ENCODE measurements around the gene CDK10.

The CDK10 gene

GRCh38 chr16:89716493-89716892 lies 30.0 kb downstream of the CDK10 start:
- in situ Hi-C loops (cut with HindIII; ENCODE audit: low sequenced_read_pairs) = no loop called here
- no peak overlapping the region for H3K4me3 ChIP-seq (ENCODE audit: low read depth, low read length)
- no peak for TF ChIP-seq CTCF (IDR thresholded peaks at IDR 0.05; ENCODE audit: low read depth, low read length)
- DNase-seq (ENCODE audit: low read depth, low spot score) = no peak

- H3K4me3 ChIP-seq (ENCODE audit: low read depth, low read length) = no peak overlapping the region
- no peak for TF ChIP-seq CTCF (IDR thresholded peaks at IDR 0.05; ENCODE audit: low read depth, low read length)
- DNase-seq (ENCODE audit: low read depth, low spot score) = no peak
- in situ Hi-C loops (cut with HindIII; ENCODE audit: low sequenced_read_pairs) = no loop called here
These were observed 30.6 kb downstream of the CDK10 start for GRCh38 chr16:89716916-89717687.

- in situ Hi-C loops (cut with HindIII; ENCODE audit: low sequenced_read_pairs) = no loop called here
- H3K4me3 ChIP-seq (ENCODE audit: low read depth, low read length) = no peak overlapping the region
- TF ChIP-seq CTCF (IDR thresholded peaks at IDR 0.05; ENCODE audit: low read depth, low read length) = no peak
- DNase-seq (ENCODE audit: low read depth, low spot score) = no peak
These were observed 31.4 kb downstream of the CDK10 start for GRCh38 chr16:89717688-89718505.

GRCh38 chr16:89720551-89720812 lies 34.0 kb downstream of the CDK10 start:
- peak overlapping the region; percentile 56 for H3K4me3 ChIP-seq (ENCODE audit: low read depth, low read length)
- in situ Hi-C loops (cut with HindIII; ENCODE audit: low sequenced_read_pairs) = no loop called here
- no peak for TF ChIP-seq CTCF (IDR thresholded peaks at IDR 0.05; ENCODE audit: low read depth, low read length)
- DNase-seq (ENCODE audit: low read depth, low spot score) = peak; percentile 22

- no peak for TF ChIP-seq CTCF (IDR thresholded peaks at IDR 0.05; ENCODE audit: low read depth, low read length)
- DNase-seq (ENCODE audit: low read depth, low spot score) = peak; percentile 78
- H3K4me3 ChIP-seq (ENCODE audit: low read depth, low read length) = peak within 1 kb of the TSS; percentile 56
- in situ Hi-C loops (cut with HindIII; ENCODE audit: low sequenced_read_pairs) = no loop called here
These were observed 34.5 kb downstream of the CDK10 start, which contains the start of the genes VPS9D1 and ZNF276 for GRCh38 chr16:89720813-89721545. Gene VPS9D1, minus strand, starts transcription at chr16:89720898. Its CDS starts 37 bp downstream, at chr16:89720861. Gene ZNF276, plus strand, starts transcription at chr16:89721537. Its CDS starts 104 bp downstream, at chr16:89721641.

Data from astrocyte of the spinal cord (primary cell).